ENCODE data around the gene CREG2.
"Not testable (repeated sequence)": the region's sequence is repeated elsewhere in the genome, so short reads cannot be mapped to it uniquely, and the experiment has no call there.

CREG2 gene

DNA sequence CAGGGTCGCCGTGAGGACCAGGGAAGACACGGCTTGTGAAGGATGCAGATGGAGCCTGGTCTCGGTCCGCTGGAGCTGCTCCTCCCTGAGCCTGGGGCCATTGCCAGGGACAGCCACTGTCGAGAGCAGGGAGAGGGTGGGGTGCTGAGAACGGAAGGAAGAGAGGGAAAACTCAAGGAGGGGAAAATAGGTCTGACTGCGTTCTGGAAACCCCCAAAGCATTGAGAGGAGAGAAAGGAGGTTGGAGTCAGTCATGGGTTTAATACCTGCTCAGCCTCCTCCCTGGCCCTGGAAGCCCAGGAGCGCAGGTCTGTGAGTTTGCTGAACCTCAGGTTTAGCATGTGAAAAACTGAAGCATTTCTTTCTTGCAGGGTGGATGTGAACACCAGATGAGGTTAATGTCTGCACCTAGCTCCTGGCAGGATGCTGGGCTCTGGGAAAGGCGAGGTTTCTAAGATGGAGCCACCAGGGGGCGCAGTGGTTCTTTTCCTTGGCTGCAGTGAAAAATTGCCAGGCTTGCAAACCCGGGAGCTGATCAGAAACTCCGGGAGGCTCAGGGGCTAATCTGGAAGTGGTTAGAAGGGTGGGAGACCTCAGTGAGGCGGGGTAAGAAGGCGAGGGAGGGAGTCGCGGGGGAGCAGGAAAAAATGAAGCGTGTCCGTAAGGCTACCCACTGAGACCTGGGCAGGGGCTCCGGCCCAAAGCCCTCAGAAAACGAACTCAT lies 45.2 kb downstream of the CREG2 start:
- peak; percentile 83 for DNase-seq

DNA sequence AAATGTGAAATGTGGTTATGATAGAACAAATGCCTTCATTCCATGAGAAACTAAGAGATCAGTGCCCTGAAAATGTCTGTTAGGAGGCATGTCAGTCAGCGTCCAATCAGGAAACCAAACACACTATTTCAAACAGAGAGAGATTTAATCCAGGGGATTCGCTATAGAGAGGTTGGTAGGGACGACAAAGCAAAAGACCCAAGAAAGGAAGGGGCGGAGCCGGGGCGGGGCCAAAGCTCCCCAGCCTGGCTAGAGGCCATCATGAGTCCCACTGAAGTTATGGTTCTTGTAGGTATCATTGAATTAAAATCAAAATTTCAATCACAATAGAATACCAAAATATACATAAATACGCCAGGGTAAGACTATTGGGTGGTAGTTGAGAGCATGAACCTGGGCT lies 45.9 kb downstream of the CREG2 start:
- DNase-seq: peak; percentile 63

DNA sequence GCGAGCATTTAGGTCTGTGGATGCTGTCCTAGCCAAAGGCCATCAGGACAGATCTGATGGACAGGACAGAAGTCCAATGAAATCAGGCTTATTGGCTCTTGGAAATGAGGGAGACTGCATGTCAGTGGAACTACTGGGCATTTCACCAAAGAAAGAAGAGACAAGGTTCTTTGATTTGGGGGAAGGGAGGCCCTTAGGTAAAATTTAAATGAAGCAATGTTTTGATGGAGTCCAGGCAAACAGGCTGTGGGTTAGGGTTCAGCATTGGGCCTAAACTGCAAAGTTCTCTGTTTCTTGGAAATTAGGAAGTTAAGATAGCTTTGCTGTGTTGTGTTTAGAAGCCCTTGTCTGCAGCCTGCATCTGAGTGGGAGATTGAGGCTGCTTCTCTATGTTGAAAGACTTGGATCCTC lies 47.2 kb downstream of the CREG2 start:
- no peak for DNase-seq

DNA sequence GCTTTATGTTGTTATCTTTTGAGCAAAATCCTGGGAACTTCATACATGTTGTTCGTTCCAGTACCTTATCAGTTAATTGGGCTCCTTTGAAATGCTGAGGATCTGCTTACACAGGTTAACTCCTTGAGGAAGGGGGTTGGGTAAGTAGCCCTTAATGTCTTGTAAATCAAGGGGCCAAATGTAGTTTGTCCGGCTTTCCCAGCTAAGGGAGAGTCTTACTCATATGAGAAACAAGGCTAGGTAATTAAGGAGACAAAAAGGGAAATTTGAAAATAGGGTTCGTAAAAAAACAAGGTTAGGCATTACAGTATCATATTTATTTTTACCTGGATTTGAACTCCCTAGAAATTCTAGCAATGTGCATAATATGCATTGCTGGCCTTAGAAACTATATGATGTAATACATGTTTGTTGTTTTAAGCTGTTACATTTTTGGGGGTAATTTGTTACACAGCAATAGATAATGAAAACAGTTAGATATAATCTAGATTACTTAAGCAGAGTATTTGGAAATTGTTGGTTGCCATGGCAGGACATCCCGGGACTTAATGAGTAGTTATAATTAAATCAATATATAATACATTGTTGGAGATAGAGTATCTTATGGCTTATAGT lies 47.9 kb downstream of the CREG2 start:
- no peak for DNase-seq

DNA sequence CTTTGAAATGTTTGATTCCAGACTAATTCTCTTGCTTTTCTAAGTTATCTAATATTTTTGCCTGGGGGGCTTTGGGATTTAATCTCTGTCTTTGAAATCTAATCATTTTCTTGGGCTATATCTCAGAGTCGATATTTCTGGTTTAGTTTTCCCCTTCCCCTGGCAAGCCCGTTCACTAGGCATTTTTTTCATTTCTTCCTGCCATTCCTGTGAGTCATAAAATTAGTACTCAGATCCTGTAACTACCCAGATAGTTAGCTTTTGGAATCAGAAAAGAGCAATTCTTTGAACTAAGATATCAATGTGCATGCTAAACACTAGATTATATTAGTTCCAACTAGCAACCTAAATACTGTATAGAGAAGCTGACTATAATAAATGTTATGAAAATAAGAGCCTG lies 49.4 kb downstream of the CREG2 start:
- DNase-seq: no peak

DNA sequence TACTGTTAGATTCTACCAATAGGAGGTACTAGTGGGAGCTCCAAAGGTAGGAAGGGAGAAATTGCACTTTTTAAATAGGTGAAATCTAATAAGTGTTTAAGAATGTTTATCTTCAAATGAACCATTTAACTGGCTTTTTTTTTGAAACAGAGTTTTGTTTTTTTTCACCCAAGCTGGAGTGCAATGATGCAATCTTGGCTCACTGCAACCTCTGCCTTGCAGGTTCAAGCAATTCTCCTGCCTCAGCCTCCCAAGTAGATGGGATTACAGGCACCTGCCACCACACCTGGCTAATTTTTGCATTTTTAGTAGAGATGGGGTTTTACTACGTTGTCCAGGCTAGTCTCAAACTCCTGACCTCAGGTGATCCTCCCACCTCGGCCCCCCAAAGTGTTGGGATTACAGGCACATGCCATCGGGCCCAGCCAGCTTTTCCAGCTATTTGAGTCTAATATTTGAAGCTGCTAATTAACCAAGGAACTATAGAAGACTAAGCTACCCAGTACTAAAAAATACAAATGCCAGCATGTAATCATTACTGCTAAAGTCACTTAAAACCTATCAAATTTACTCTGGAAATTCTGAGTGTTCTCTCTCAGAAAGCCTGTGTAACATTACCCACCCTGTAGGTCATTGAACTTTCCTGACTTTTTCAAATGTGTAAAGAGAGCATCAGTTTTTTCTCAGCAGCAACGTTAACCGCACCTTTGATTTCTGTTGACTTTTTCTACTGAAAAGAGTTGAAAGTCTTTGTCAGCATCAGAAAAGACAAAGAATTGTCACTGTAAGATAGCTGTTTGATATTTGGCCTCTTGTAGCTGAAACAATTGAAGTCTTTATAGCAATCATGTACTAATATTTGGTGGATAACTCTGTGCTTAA lies 54.2 kb downstream of the CREG2 start:
- DNase-seq: no peak

DNA sequence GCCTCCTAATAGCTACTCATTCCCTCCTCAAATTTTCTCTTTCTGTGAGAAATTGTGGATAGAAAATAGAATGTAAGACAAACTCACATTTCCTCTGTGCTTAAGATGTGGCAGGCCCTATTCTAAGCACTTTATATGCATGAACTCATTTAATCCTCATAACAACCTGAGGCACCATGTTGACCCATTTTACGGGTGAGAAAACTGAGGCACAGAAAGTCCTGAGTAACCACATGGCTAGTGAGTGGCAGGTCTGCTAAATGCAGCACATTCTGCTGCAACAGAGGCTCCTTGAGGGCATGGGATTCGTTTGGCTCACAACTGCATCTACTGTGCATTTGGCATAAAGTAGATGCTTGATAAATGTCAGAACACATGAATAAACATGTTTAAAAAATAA lies 56.1 kb downstream of the CREG2 start:
- no peak for DNase-seq

DNA sequence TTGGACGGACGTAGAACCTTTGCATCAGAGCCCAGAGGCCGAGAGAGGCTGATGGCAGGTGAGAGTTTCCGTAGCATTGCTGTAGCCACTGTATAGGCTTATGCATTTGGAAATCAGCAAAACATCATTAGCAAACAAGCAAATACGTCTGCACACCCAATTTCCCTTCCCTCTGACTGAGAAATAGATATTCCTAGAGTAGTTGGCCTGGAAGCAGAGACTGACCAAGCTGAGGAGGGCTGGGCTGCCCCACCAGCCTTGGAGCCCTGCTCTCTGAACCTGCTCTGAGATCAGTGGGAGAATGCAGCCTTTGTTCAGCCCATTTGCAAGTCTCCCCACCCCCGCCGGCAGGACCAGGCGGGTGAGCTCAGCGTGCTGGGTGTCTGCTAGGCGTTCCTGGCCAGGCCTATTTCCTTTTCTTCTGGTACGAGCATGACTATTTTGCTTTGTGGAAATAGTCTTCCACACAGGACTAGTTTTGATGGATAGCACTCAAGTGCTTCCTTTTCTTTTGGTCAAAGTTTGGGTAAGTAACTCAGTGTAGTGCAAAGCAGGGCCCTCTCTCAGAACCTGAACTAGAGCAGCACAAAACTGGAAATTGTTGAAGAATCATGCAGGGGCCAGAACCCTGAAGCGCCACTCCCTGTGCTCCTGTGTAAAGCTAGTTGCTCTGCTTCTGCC lies 56.9 kb downstream of the CREG2 start:
- DNase-seq: peak; percentile 67

DNA sequence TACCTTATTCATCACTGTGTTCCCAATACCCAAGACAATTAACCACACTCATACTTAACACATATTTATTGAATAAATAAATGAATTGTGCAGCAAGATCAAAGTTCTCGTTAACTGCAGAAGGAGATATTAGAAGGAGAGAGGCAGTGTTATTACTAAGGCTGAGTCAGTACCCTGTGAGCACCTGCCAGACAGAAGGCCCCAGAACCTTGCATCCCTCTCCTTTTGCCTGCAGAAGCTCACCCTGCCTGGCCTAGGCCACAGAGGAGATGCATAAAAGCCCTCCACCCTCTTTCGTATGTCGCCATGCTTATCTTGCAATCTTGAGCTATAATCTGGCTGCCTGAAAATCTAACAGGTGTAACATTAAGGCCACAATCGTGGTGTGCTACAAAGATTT lies 58.3 kb downstream of the CREG2 start:
- peak; percentile 43 for DNase-seq

DNA sequence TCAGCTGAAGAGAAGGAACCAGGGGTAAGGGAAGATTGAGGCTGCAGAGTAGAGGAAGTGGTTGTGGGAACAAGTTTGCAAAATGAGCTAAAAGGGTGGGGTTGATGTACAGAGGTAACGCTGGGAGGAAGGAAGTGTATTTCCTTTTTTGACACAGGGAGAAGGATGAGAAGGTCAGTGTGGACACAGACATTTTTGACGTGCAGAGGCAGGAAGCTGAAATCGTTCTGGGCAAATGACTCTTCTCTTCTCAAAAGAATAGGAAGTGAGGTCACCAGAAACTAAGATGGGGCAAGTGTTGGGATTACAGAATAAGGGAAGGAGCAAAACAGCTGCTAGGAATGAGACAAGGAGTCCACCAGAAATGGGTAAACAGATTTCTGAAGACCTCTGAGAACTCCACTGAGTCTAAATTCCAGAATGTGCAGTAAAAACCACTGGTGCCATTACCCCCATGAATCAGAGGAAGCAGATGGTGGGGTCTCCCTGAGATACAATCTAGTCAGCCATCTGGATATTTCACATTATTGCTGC lies 58.8 kb downstream of the CREG2 start:
- peak; percentile 57 for DNase-seq

DNA sequence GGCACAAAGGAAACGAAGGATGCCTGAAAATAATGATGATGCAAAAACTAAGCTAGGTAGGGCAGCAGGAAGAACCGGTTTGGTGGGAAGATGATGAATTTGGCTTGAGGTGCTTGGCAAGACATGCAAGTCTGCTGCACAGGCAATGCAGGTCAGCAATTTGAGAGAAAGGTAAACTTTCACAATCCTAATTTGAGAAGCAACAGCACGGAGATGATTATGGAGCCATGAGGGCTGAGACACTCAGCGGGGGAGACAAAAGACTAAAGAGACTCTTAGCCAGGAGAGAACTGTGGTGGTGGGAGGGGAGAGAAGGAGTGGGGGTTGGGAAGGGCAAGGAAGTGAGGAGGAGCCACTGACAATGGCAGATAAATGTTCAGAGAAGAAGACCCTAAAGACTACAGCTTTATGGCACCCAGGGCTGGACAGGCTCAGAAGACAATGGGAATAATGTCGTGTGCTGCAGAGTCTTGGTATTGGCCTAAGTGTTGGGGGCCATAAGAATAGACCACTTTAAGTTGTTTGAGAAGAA lies 59.4 kb downstream of the CREG2 start:
- no peak for DNase-seq

DNA sequence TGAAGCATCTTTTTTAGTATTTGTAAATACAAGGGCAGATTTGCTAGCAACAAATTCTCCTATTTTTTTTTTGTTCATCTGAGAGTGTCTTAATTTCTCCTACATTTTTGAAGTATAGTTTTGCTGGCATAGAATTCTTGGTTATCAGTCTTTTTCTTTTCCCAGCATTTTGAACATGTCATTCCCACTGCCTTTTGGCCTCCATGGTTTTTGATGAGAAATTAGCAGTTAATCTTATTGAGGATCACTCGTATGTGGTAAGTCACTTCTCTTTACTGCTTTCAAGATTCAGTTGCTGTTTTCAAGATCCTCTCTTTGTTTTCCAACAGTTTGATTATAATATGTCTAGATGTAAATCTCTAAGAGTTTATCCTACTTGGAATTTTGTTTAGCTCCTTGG lies 61.9 kb downstream of the CREG2 start:
- DNase-seq: no peak

DNA sequence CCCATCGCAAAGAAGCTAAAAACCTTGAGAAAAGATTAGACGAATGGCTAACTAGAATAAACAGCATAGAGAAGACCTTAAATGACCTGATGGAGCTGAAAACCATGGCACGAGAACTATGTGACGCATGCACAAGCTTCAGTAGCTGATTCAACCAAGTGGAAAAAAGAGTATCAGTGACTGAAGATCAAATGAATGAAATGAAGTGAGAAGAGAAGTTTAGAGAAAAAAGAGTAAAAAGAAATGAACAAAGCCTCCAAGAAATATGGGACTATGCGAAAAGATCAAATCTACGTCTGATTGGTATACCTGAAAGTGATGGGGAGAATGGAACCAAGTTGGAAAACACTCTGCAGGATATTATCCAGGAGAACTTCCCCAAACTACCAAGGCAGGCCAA lies 70.7 kb downstream of the CREG2 start:
- not testable (repeated sequence) for DNase-seq

DNA sequence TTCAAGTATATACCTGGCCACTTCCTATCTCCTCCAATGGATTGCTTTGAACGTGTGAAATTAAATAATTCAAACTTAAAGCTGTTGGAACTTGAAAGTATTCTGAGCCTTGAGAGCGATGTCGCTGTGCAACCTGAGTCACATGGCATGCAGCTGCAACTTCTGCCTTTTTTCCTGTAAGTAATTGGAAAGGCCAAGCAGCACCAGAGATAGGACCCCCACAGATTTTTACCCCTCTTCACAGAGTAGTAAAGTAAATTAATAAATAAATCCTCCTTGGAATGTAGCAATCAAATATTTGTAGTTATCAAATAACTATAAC lies 75.6 kb downstream of the CREG2 start:
- DNase-seq: peak; percentile 40

DNA sequence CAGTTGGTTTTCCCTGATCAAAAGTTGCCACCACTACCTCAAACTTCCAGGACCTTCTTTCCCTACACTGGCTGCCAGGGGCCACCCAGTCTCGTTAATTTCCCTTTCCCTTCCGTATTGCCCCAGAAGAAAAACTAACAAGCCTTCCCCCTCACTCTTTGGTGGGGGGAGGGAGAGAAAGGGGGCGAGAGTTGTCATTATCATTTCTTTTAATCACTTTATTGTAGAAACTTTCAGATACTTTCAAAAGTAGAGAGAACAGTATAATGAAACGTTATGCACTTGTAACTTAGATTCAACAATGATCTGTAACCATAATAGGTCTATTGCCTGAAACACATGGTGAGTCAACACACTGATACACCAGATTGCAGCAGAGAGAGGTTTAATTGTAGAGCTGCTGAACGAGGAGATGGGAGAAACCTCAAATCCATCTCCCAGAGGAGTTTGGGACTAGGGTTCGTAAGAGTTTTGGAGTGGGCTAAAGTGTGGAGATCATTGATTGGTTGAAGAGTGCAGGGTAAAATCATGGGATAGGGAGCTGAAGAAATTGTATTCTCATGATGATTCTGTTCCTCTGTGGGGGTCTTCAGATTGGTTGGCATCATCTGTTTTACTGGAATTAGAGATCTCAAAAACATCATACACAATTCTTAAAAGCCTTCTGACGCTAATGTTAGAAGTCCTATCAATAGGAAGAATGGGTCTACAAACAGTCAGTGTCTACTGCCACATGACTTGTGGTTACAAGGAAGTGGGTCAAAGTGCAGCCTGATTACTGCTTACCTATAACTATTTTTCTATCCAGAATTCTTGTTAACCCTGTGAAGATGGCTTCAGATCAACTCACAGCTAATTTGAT lies 76.2 kb downstream of the CREG2 start:
- peak; percentile 40 for DNase-seq

DNA sequence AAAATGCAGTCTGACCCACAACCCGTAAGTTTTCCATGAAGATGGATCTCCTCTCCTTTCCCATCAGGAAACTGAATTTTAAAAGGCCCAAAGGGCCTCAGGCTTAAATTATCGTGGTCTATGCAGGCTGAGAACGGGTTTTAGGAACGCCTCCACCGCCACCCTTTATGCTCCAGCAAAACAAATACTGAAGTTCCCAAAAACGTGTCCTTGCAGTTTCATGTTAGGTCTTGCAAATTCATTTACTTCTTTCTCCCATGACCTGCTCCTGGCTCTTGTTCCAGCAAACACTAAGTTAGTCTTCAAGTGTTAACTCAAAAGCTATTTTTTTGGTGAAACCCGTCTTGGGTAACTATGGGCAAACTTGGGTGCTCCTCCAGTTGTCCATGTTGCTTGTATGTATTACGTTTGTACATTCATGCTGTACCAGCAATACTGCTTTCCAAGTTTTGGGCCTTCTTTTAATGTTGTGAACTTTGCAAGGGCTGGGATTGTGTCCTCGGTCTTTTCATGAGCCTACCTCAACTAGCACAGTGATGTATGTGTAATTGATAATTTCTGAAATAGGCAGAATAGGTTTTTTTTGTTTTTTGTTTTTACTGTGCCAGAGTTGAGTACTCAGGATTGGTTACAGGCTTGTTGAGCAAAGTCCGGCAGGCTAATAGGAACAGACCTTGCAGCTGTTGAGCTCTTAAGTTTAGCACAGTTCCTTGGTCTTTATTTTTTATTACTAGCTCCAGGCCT lies 77.0 kb downstream of the CREG2 start:
- DNase-seq: no peak

DNA sequence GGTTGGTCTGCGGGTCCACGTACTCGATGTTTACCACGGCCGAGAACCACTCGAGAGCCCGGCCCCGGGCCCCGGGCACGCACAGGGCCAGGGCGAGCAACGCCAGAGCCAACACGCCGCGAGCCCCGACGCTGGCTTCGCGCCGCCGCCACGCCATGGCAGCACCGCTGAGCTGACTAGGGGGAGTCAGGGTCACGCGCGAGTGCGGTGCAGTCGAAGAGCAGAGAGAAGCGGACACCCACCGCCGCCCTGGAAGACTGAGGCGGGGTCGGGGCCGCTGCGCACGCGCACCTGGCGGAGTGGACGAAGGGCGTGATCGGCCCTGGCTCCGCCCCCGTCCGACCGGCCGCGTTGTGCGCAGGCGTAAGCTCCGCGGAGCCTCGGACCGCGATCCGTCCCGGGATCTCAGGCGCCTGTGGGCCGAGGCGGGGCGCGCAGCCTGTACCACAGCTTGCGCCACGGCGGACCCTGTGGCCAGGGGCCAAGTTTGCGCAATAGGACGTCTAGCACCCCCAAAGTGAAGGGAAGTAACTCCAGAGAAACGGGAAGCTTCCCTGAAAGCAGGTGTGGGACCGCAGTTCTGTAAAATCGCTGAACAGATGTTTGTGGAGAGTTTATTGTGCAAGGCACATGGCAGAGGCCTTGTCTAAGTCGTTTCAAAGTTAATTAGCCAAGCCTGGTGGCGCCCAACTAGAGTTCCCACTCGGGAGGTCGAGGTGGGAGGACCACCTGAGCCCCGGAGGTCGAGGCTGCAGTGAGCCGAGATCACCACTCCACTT lies 78.7 kb downstream of the CREG2 start, which contains the start of gene RNF149:
Gene RNF149, minus strand, starts transcription at position 270 of the 779 bp plus-strand sequence. Its CDS starts 113 bp downstream, at position 157.
- DNase-seq: peak; percentile 94

DNA sequence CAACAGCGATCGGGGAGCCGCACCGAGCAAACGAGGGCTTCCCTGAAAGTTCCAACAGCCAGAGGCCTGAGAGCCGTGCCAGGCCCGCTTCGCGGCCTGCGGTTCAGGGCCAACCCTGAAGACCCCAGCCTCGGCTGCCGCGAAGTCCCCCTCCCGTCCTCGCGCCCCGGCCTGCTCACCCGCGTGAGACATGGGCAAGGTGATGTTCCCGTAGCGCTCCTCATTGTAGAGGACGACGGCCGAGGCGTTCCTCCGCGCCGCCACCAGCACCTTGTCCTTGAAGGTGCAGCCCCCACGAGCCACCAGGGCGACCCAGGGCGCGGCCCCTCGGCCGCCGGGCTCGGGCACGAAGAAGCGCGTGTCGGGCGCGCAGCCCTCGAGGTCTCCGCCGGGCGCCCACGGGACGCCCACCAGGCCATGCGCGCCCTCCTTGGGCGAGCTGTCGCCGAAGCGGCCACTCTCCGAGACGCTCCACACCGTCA lies 79.3 kb downstream of the CREG2 start:
- peak; percentile 36 for DNase-seq

DNA sequence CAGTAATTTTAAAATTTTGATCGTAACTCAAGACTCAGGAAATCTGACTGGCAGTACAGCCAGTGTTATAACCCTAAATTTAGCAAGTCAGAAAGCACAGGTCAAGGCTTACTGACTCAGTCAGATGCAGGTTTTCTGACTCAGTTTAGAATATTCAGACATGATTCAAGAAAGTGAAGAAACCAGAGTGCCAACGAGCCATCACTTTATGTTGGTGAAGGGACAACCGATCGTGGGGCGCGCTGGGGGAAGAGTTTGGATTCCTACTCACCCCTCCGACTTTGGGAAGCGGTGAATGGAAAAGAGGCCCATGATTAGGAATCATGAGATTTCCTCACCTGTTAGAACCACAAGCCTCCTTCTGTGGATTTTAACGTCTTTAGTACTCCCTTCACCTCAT lies 79.8 kb downstream of the CREG2 start:
- peak; percentile 21 for DNase-seq

DNA sequence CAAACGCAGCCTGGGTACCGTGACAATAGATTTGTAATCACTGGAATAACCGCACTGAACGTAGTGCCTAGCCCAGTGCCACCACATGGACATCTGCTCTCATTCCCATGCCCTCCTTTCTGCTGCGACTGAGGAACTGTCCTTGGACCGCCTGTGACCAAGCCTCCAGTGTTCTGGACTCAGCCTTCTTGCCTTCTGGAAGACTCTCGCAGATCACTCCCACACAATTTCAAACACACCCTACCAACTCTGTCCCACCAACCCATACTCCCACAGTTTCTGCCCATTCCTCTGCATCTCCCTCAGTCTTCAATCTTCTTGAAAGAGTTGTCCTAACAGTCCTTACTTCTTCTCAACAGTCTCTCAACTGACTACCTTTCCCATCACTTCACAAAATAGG lies 80.9 kb downstream of the CREG2 start:
- no peak for DNase-seq
